Measurements from ENCODE around the gene GINS1. TPM values are rescaled to one million over a fixed set of nuclear protein-coding genes. Genes with fewer than 3 reads are reported as not detected.

Gene GINS1
- total and polyA plus RNA-seq, 12 donors: 0.30 to 7.0 (median 1.2) TPM

- TF ChIP-seq POLR2A (IDR thresholded peaks at IDR 0.05) (no peak), CTCF (IDR thresholded peaks at IDR 0.05) (no peak)
- WGBS, 4 donors: 78 to 79% (median 79%) methylated on average over 12 to 13 of the region's 13 CpGs
- intact Hi-C loops (cut with DNase I): no loop called here
- H3K4me1 ChIP-seq (replicated peaks in 1 of 2): no peaks in the 10 kb centered on the region
- no peaks in the 10 kb centered on the region for H3K9me3 ChIP-seq (replicated peaks in 1 of 3)
- H3K4me3 ChIP-seq: no peak overlapping the region
- no peak for DNase-seq
- peaks cover 0 to 38% of the 10 kb centered on the region in 2 donors for H3K36me3 ChIP-seq (replicated peaks in 1 of 2)
- H3K27me3 ChIP-seq: no peaks in the 10 kb centered on the region
- H3K27ac ChIP-seq: no peak overlapping the region
These were observed 57.2 kb downstream of the GINS1 start for GRCh38 chr20:25464501-25465242.

DNA sequence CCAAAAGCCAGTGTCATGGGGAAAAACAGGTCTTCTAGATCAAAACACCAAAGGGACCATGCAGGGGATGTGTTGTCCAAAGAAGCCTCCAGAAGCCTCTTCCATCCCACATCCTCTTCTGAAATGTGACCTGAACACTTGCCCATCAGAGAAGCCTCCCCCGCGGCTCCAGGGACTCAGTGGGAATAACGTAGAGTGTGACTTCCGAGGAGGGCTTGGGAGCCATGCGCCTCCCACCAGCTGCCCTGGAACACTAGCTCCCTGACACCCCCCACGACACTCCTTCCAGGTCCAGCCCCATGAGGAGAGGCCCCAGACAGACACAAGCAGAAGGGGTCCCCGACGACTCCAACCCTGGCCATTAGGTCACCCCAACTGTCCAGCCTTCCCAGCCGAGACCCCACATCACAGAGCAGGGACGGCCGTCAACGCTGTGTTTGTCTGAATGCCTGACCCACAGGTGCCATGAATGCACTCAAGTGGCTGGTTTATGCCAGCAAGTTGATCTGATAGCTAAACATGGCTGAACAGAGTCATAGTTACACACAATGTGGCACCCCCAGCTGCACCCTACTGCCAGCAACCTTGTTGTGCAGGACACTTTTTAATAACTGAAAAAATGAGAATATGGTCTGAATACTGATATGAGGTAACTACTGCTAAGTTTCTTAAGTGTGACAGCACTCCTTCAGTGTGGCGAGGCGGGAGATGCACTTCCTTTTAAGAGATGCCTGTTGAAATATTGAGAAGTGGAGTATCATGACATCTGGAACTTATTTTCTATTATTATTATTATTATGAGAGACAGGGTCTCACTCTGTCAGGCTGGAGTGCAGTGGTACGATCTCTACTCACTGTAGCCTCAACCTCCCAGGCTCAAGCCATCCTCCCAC lies 58.0 kb downstream of the GINS1 start:
- no peak for DNase-seq
- Histone ChIP-seq H3K27ac (no peak overlapping the region), H3K27me3 (no peaks in the 10 kb centered on the region), H3K36me3 (replicated peaks in 1 of 2) (peaks cover 0 to 46% of the 10 kb centered on the region in 2 donors), H3K4me3 (no peak overlapping the region), H3K4me1 (replicated peaks in 1 of 2) (no peaks in the 10 kb centered on the region), H3K9me3 (replicated peaks in 1 of 3) (no peaks in the 10 kb centered on the region)
- no peak for TF ChIP-seq CTCF (IDR thresholded peaks at IDR 0.05)
- no peak for TF ChIP-seq POLR2A (IDR thresholded peaks at IDR 0.05)
- intact Hi-C loops (cut with DNase I): no loop called here
- 89 to 95% (median 91%) methylated on average over 15 of the region's 15 CpGs for WGBS, 4 donors

DNA sequence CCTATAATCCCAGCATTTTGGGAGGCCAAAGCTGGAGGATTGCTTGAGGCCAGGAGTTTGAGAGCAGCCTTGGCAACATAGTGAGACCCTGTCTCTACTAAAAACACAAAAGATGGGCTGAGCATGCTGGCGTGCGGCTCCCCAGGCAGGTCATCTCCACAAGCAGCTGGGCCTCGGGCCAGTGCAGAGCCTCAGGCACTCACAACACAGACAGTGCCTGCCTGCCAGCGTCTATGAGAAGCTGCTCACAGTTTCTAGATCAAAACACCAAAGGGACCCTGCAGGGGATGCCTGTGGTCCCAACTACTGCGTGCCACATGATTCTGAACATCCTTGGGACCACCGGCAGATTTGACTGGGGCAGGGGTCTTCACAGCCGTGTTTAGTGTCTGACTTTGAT lies 59.4 kb downstream of the GINS1 start:
- H3K4me1 ChIP-seq (replicated peaks in 1 of 2): no peaks in the 10 kb centered on the region
- 91 to 98% (median 93%) methylated on average over 5 to 7 of the region's 7 CpGs for WGBS, 4 donors
- H3K4me3 ChIP-seq: no peak overlapping the region
- intact Hi-C loops (cut with DNase I): no loop called here
- H3K27me3 ChIP-seq: no peaks in the 10 kb centered on the region
- no peak overlapping the region for H3K27ac ChIP-seq
- no peaks in the 10 kb centered on the region for H3K9me3 ChIP-seq (replicated peaks in 1 of 3)
- peaks cover 0 to 36% of the 10 kb centered on the region in 2 donors for H3K36me3 ChIP-seq (replicated peaks in 1 of 2)
- DNase-seq: no peak
- TF ChIP-seq POLR2A (IDR thresholded peaks at IDR 0.05): no peak
- TF ChIP-seq CTCF (IDR thresholded peaks at IDR 0.05): no peak

- no peaks in the 10 kb centered on the region for H3K9me3 ChIP-seq (replicated peaks in 1 of 3)
- no peak overlapping the region for H3K4me3 ChIP-seq
- H3K27ac ChIP-seq: no peak overlapping the region
- H3K27me3 ChIP-seq: no peaks in the 10 kb centered on the region
- no peaks in the 10 kb centered on the region for H3K4me1 ChIP-seq (replicated peaks in 1 of 2)
- no peak for DNase-seq
- WGBS, 4 donors: 88 to 93% (median 93%) methylated on average over 8 of the region's 8 CpGs
- TF ChIP-seq CTCF (IDR thresholded peaks at IDR 0.05) (no peak), POLR2A (IDR thresholded peaks at IDR 0.05) (no peak)
- peaks cover 0 to 31% of the 10 kb centered on the region in 2 donors for H3K36me3 ChIP-seq (replicated peaks in 1 of 2)
- intact Hi-C loops (cut with DNase I): no loop called here
These were observed 60.0 kb downstream of the GINS1 start for GRCh38 chr20:25467441-25467840.
